ENCODE measurements around the gene ADH4.

Gene ADH4

GRCh38 chr4:99179178-99179577 lies 35.1 kb upstream of the ADH4 start:
- no peak for ATAC-seq
- no peak for TF ChIP-seq RARB (CRISPR knock-in tag; IDR thresholded peaks at IDR 0.05)
- TF ChIP-seq PPARA (CRISPR knock-in tag; IDR thresholded peaks at IDR 0.05; ENCODE audit: borderline replicate concordance), result no peak
- no peak for TF ChIP-seq POU6F1 (CRISPR knock-in tag; IDR thresholded peaks at IDR 0.05; ENCODE audit: borderline replicate concordance, low read depth)
- no peak for TF ChIP-seq PATZ1 (CRISPR knock-in tag; IDR thresholded peaks at IDR 0.05; ENCODE audit: borderline replicate concordance)
- no peak for TF ChIP-seq ZFP30 (CRISPR knock-in tag; IDR thresholded peaks at IDR 0.05)
- no peak for TF ChIP-seq BACH2 (CRISPR knock-in tag; IDR thresholded peaks at IDR 0.05; ENCODE audit: borderline replicate concordance)
- TF ChIP-seq TOX (CRISPR knock-in tag; IDR thresholded peaks at IDR 0.05; ENCODE audit: borderline replicate concordance), result no peak
- TF ChIP-seq CSDC2 (CRISPR knock-in tag; IDR thresholded peaks at IDR 0.05), result no peak
- TF ChIP-seq OSR1 (CRISPR knock-in tag; IDR thresholded peaks at IDR 0.05), result no peak
- TF ChIP-seq CSRNP3 (CRISPR knock-in tag; IDR thresholded peaks at IDR 0.05), result no peak

- no peak for ATAC-seq
- TF ChIP-seq ESRRG (CRISPR knock-in tag; IDR thresholded peaks at IDR 0.05), result no peak
- TF ChIP-seq RARB (CRISPR knock-in tag; IDR thresholded peaks at IDR 0.05), result no peak
Observed at GRCh38 chr4:99166544-99166943, 22.4 kb upstream of the ADH4 start.

- ATAC-seq, result no peak
- TF ChIP-seq CSRNP3 (CRISPR knock-in tag; IDR thresholded peaks at IDR 0.05) (no peak), ARNTL (CRISPR knock-in tag; IDR thresholded peaks at IDR 0.05; ENCODE audit: borderline replicate concordance, low read depth) (no peak), OSR1 (CRISPR knock-in tag; IDR thresholded peaks at IDR 0.05) (no peak), CSDC2 (CRISPR knock-in tag; IDR thresholded peaks at IDR 0.05) (no peak), ZNF70 (CRISPR knock-in tag; IDR thresholded peaks at IDR 0.05) (no peak), BACH2 (CRISPR knock-in tag; IDR thresholded peaks at IDR 0.05; ENCODE audit: borderline replicate concordance) (no peak), POU6F1 (CRISPR knock-in tag; IDR thresholded peaks at IDR 0.05; ENCODE audit: borderline replicate concordance, low read depth) (no peak), PPARA (CRISPR knock-in tag; IDR thresholded peaks at IDR 0.05; ENCODE audit: borderline replicate concordance) (no peak), TCF4 (CRISPR knock-in tag; IDR thresholded peaks at IDR 0.05; ENCODE audit: borderline replicate concordance) (no peak), GLIS3 (CRISPR knock-in tag; IDR thresholded peaks at IDR 0.05) (no peak), ISL1 (CRISPR knock-in tag; IDR thresholded peaks at IDR 0.05) (no peak)
Observed at GRCh38 chr4:99165978-99166377, 21.9 kb upstream of the ADH4 start.

- ATAC-seq, result no peak
- TF ChIP-seq OSR1 (CRISPR knock-in tag; IDR thresholded peaks at IDR 0.05), result no peak
Observed at GRCh38 chr4:99161373-99162099, 17.4 kb upstream of the ADH4 start.

- TF ChIP-seq ZFP30 (CRISPR knock-in tag; IDR thresholded peaks at IDR 0.05), result no peak
- TF ChIP-seq ZNF70 (CRISPR knock-in tag; IDR thresholded peaks at IDR 0.05), result no peak
- no peak for TF ChIP-seq TCF4 (CRISPR knock-in tag; IDR thresholded peaks at IDR 0.05; ENCODE audit: borderline replicate concordance)
- TF ChIP-seq BACH2 (CRISPR knock-in tag; IDR thresholded peaks at IDR 0.05; ENCODE audit: borderline replicate concordance), result no peak
- TF ChIP-seq CSDC2 (CRISPR knock-in tag; IDR thresholded peaks at IDR 0.05), result no peak
- no peak for TF ChIP-seq RARB (CRISPR knock-in tag; IDR thresholded peaks at IDR 0.05)
- no peak for TF ChIP-seq TOX (CRISPR knock-in tag; IDR thresholded peaks at IDR 0.05; ENCODE audit: borderline replicate concordance)
- TF ChIP-seq OSR1 (CRISPR knock-in tag; IDR thresholded peaks at IDR 0.05), result no peak
- TF ChIP-seq CREB5 (CRISPR knock-in tag; IDR thresholded peaks at IDR 0.05; ENCODE audit: low read depth), result no peak
- TF ChIP-seq GLIS3 (CRISPR knock-in tag; IDR thresholded peaks at IDR 0.05), result no peak
- no peak for TF ChIP-seq ZFP3 (CRISPR knock-in tag; IDR thresholded peaks at IDR 0.05)
- no peak for TF ChIP-seq ZNF8 (CRISPR knock-in tag; IDR thresholded peaks at IDR 0.05)
- no peak for TF ChIP-seq ARNTL (CRISPR knock-in tag; IDR thresholded peaks at IDR 0.05; ENCODE audit: borderline replicate concordance, low read depth)
- no peak for TF ChIP-seq ESRRG (CRISPR knock-in tag; IDR thresholded peaks at IDR 0.05)
- no peak for TF ChIP-seq ZC3H10 (CRISPR knock-in tag; IDR thresholded peaks at IDR 0.05)
- TF ChIP-seq SNAI2 (CRISPR knock-in tag; IDR thresholded peaks at IDR 0.05), result no peak
- ATAC-seq, result no peak
Observed at GRCh38 chr4:99159699-99160098, 15.6 kb upstream of the ADH4 start.

All from SK-N-SH treated with all-trans-retinoic acid at 6 μM for 48 hours (cell line).